Tibial nerve (tissue), 4 donors: ENCODE measurements around the gene SEMA4C. TPM values are rescaled to one million over a fixed set of nuclear protein-coding genes. Genes with fewer than 3 reads are reported as not detected.
A peak's percentile ranks its signal among the peaks of the same experiment; 100 is the strongest.

Experiments
- DNase-seq, 2 donors: peaks; one replicate each; pipeline ENCODE4 v3.0.0-alpha.2; 2019; ENCODE audit warnings: low spot score in 2 of 2
- H3K27ac ChIP-seq, 4 donors: fragments of 200-600 bp; sonication (generic) in 3 of 4; one replicate each; pipeline ENCODE4 v1.5.1; 2017 to 2019; ENCODE audit warnings: mild to moderate bottlenecking in 1 of 4
- H3K27me3 ChIP-seq, 2 donors: fragments of 200-600 bp; sonication (generic) in 1 of 2; one replicate each; pipeline versions ENCODE4 v1.5.1 to v1.6.0; 2017 to 2019
- H3K36me3 ChIP-seq, 3 donors: fragments of 200-600 bp; sonication (generic); one replicate each; pipeline ENCODE4 v1.5.1; 2018 to 2019
- H3K4me1 ChIP-seq, 4 donors: fragments of 200-600 bp; sonication (generic) in 3 of 4; one replicate each; pipeline ENCODE4 v1.5.1; 2017 to 2019
- H3K4me3 ChIP-seq, 4 donors: fragments of 200-600 bp; sonication (generic) in 3 of 4; one replicate each; pipeline ENCODE4 v1.5.1; 2017 to 2019; ENCODE audit warnings: mild to moderate bottlenecking in 1 of 4, moderate library complexity in 1 of 4
- H3K9me3 ChIP-seq, 4 donors: fragments of 200-600 bp; sonication (generic) in 3 of 4; one replicate each; pipeline ENCODE4 v1.5.1; 2017 to 2019
- EP300 ChIP-seq, 2 donors: sonication (generic); formaldehyde crosslinking; IDR thresholded peaks; one replicate each; pipeline ENCODE4 v1.6.1; 2017; ENCODE audit warnings: antibody characterized with exemption in 2 of 2, mild to moderate bottlenecking in 1 of 2
- POLR2A ChIP-seq, 2 donors: fragments of 450-650 bp; IDR thresholded peaks; one replicate each; pipeline ENCODE4 v1.6.1; 2017; ENCODE audit warnings: antibody characterized with exemption in 2 of 2, mild to moderate bottlenecking in 2 of 2, moderate library complexity in 2 of 2
- WGBS, 2 donors: methylation state at CpG; one replicate each; pipeline ENCODE4 v1.1.5; 2018; 5-methylcytosine and 5-hydroxymethylcytosine counted together
- total RNA-seq, 4 donors: library from RNA; depleted of rRNA; stranded (reverse); fragments of >200 nt; gene quantifications; one replicate each; pipeline ENCODE4 v1.1.0, GENCODE V29; 2016
- TF ChIP-seq, protein P1 (sequence below), 5 experiments: fragments of 200-600 bp in 3 of 5; fragments of 450-650 bp in 2 of 5; sonication (generic) in 3 of 5; IDR thresholded peaks; one replicate each; pipeline ENCODE4 v1.5.1; 2016 to 2019; ENCODE audit warnings: antibody characterized with exemption in 5 of 5, mild to moderate bottlenecking in 3 of 5, moderate library complexity in 2 of 5

Gene SEMA4C
- total RNA-seq, 4 donors from 2014 or later: 120 to 181 (median 147) TPM

DNA sequence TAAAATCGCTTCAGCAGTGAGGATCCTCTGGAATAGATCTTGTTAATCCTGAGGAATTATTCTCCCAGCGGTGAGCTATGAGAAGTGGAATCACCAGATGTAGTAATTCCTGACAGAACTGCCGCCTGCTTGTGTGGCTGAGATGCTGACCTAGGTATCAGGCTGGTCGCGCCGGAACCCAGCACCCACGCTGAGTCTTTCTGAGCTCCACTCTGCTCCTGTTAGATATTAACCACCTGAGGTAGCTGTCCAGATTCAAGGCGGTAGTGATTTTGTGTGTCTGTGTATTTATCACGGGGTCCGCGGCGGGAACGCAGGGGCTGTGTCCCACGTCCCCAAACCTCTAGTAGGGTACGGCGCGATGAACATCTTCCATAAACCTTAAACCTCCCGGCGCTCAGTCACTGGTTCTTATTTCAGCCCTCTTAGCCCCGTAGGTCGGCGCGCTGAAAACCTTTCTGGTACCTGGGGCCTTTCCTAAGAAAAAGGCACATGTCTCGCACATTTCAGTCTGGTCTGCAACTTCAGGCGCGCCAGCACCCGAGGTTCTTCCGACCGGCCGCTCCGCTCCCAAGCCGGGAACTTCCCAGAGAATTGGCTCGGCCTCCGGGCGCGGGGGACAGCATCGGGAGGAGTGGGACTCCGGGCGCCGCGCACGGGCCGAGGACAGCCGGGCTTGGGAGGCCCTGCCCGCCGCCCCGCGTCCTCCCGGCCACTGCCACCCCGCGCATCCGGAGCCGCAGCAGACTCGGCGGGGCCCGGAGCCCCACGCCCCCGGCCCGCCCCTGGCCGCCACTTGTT, 54.4 kb downstream of the SEMA4C start:
- Histone ChIP-seq H3K27me3 (no peaks in the 10 kb centered on the region), H3K27ac (peak overlapping the region; percentile 88 to 96 (median 94)), H3K4me1 (peaks cover 0 to 49% (median 38%) of the 10 kb centered on the region in 4 donors), H3K9me3 (no peaks in the 10 kb centered on the region), H3K36me3 (peaks cover 0 to 14% (median 0%) of the 10 kb centered on the region in 3 donors), H3K4me3 (peak overlapping the region; percentile 57 to 89 (median 70))
- 2% methylated on average over 37 to 42 of the region's 60 CpGs for WGBS, 2 donors
- DNase-seq: peak in 1 of 2 donors; percentile 27
- TF ChIP-seq, protein P1, sequence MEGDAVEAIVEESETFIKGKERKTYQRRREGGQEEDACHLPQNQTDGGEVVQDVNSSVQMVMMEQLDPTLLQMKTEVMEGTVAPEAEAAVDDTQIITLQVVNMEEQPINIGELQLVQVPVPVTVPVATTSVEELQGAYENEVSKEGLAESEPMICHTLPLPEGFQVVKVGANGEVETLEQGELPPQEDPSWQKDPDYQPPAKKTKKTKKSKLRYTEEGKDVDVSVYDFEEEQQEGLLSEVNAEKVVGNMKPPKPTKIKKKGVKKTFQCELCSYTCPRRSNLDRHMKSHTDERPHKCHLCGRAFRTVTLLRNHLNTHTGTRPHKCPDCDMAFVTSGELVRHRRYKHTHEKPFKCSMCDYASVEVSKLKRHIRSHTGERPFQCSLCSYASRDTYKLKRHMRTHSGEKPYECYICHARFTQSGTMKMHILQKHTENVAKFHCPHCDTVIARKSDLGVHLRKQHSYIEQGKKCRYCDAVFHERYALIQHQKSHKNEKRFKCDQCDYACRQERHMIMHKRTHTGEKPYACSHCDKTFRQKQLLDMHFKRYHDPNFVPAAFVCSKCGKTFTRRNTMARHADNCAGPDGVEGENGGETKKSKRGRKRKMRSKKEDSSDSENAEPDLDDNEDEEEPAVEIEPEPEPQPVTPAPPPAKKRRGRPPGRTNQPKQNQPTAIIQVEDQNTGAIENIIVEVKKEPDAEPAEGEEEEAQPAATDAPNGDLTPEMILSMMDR (IDR thresholded peaks at IDR 0.05): peak in 1 of 5 experiments; percentile 8
- TF ChIP-seq EP300 (IDR thresholded peaks at IDR 0.05): no peak
- TF ChIP-seq POLR2A (IDR thresholded peaks at IDR 0.05): no peak

DNA sequence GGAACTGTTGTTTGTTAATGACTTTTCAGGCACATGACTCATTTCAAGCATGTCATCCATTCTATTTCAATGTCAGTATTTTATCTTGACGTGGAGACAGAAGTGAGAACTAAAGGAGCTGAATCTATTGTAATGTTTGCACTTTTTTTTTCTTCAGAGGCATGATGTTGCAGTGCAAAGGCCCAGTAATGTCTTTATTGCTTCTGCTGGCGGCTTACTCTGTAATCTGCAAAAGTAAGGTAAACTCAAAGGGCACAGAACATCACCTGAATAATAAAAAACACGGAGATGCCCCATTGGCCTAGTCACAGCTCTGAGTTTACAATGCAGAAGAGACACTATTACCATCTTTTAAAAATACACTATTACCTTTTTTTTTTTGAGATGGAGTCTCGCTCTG, 56.2 kb downstream of the SEMA4C start:
- peaks cover 0 to 36% (median 22%) of the 10 kb centered on the region in 4 donors for H3K4me1 ChIP-seq
- no peaks in the 10 kb centered on the region for H3K9me3 ChIP-seq
- H3K27me3 ChIP-seq: no peaks in the 10 kb centered on the region
- 91 to 92% methylated on average over 4 of the region's 4 CpGs for WGBS, 2 donors
- H3K4me3 ChIP-seq: no peak overlapping the region
- no peak for DNase-seq
- H3K36me3 ChIP-seq: peaks cover 0 to 23% (median 0%) of the 10 kb centered on the region in 3 donors
- H3K27ac ChIP-seq: no peak overlapping the region
- TF ChIP-seq, protein P1 (IDR thresholded peaks at IDR 0.05): no peak
- TF ChIP-seq EP300 (IDR thresholded peaks at IDR 0.05) (no peak), POLR2A (IDR thresholded peaks at IDR 0.05) (no peak)

DNA sequence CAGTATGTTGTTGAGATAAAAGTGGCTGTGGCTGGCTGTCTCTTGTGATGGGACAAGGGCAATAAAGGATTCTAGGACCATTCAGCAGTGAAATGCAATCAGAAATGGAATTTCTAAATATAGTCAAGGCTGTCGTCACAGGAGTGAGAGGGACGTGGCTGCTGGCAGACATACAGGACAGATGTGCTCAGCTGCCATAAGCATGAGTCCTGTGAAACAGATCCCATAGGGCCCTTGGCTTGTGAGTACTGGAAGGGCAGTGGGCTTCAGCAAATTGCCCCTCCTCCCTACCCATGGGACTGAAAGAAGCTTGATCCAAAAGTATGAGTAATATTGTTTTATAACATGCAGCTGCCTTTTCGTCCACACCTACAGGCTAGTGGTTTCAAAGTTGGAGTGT, 58.0 kb downstream of the SEMA4C start:
- Histone ChIP-seq H3K4me1 (peaks cover 0 to 19% (median 5%) of the 10 kb centered on the region in 4 donors), H3K9me3 (no peaks in the 10 kb centered on the region), H3K27me3 (no peaks in the 10 kb centered on the region), H3K36me3 (peaks cover 0 to 27% (median 0%) of the 10 kb centered on the region in 3 donors), H3K27ac (no peak overlapping the region), H3K4me3 (no peak overlapping the region)
- DNase-seq: peak in 1 of 2 donors; percentile 29
- no peak for TF ChIP-seq EP300 (IDR thresholded peaks at IDR 0.05)
- TF ChIP-seq, protein P1 (IDR thresholded peaks at IDR 0.05): no peak
- 24 to 32% methylated on average over 3 of the region's 3 CpGs for WGBS, 2 donors

DNA sequence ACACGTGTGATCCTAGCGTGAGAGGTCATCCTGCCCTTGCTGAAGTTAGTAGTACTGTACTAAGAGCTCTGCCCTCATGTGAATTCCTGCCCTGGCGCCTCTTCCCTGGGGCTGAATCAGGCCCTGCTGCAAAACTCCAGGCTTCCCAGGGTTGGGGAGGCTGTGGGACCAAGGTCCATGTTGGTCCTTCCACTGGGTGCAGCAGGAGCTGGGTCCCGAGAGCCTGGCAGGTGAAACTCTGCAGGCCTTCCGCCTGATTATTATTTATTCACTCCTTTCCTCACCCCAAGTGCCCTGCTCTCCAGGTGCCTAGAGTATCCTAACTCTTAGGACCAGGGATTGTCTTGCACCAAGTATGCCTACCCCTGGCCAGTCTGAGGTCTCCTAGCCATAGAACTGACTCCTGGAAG, 59.1 kb downstream of the SEMA4C start:
- TF ChIP-seq, protein P1 (IDR thresholded peaks at IDR 0.05): no peak
- TF ChIP-seq POLR2A (IDR thresholded peaks at IDR 0.05) (no peak), EP300 (IDR thresholded peaks at IDR 0.05) (no peak)

More for the DNA sequence above, 59.1 kb downstream of the SEMA4C start:
- H3K4me1 ChIP-seq: peaks cover 0 to 26% (median 8%) of the 10 kb centered on the region in 4 donors
- H3K27ac ChIP-seq: peak overlapping the region in 1 of 4 donors; percentile 4
- 89 to 91% methylated on average over 5 of the region's 5 CpGs for WGBS, 2 donors
- H3K36me3 ChIP-seq: peaks cover 0 to 27% (median 0%) of the 10 kb centered on the region in 3 donors
- H3K4me3 ChIP-seq: no peak overlapping the region
- no peaks in the 10 kb centered on the region for H3K27me3 ChIP-seq
- DNase-seq: no peak
- no peaks in the 10 kb centered on the region for H3K9me3 ChIP-seq
